Mucosa of descending colon (tissue), 3 donors: ENCODE results near the gene THPO. TPM values are rescaled to one million over a fixed set of nuclear protein-coding genes. Genes with fewer than 3 reads are reported as not detected.
A peak's percentile ranks its signal among the peaks of the same experiment; 100 is the strongest.

Source experiments
- ATAC-seq: fragments of 200-7000 bp; cut with Tn5 transposase; one replicate; pipeline ENCODE4 v1.9.1; 2020; ENCODE audit warnings: mild to moderate bottlenecking, moderate library complexity
- DNase-seq, 3 donors: peaks; one replicate each; pipeline ENCODE4 v3.0.0-alpha.2; 2020
- H3K36me3 ChIP-seq: fragments of 200-600 bp; one replicate; pipeline ENCODE4 v1.8.0; 2021; ENCODE audit warnings: low read depth, mild to moderate bottlenecking
- H3K4me1 ChIP-seq: fragments of 200-600 bp; one replicate; pipeline ENCODE4 v1.8.0; 2021; ENCODE audit warnings: low read depth, mild to moderate bottlenecking
- H3K4me3 ChIP-seq: fragments of 200-600 bp; one replicate; pipeline ENCODE4 v1.8.0; 2021; ENCODE audit warnings: mild to moderate bottlenecking
- H3K9me3 ChIP-seq: fragments of 200-600 bp; one replicate; pipeline ENCODE4 v1.8.0; 2021; ENCODE audit warnings: mild to moderate bottlenecking
- intact Hi-C, 2 donors: fragments of 100-400 bp; cut with DNase I in 1 of 2; cut with micrococcal nuclease in 1 of 2; formaldehyde crosslinking; loops; one replicate each; pipeline versions ENCODE4 v1.11.0 to v1.11.1; 2022; cut with DNase I, micrococcal nuclease
- long read RNA-seq, 2 donors: library from polyadenylated mRNA; unstranded; transcript quantifications; one replicate each; pipeline ENCODE4 v2.0.0, GENCODE V29; 2019 to 2021
- total RNA-seq, 3 donors: library from RNA; stranded (reverse); fragmentation: NEBNext Ultra II Directional in 2 of 3; extraction: Animal tissue kit (Norgen Biotek cat#: 25700) in 2 of 3; gene quantifications; one replicate each; pipeline versions ENCODE4 v1.2.1 to v1.2.4, GENCODE V29; 2021 to 2023
- TF ChIP-seq, protein P1 (sequence below): fragments of 200-600 bp; IDR thresholded peaks from one replicate; pipeline ENCODE4 v1.8.0; 2022; ENCODE audit warnings: antibody characterized with exemption, mild to moderate bottlenecking
- donor health status: DM: no; HTN: no; CAD: no; lungs with moderate emphysema.
- donor health status: DM: no; HTN: no; CAD: no.
- donor health status: DM: no; HTN: yes; CAD: no.

The THPO gene
- under 1 TPM in 2 of 3 donors, not detected in 1; 0.14 to 0.63 TPM for total RNA-seq
- long read RNA-seq, donor 1: 0 reads
- long read RNA-seq, donor 2: 0 reads

DNA sequence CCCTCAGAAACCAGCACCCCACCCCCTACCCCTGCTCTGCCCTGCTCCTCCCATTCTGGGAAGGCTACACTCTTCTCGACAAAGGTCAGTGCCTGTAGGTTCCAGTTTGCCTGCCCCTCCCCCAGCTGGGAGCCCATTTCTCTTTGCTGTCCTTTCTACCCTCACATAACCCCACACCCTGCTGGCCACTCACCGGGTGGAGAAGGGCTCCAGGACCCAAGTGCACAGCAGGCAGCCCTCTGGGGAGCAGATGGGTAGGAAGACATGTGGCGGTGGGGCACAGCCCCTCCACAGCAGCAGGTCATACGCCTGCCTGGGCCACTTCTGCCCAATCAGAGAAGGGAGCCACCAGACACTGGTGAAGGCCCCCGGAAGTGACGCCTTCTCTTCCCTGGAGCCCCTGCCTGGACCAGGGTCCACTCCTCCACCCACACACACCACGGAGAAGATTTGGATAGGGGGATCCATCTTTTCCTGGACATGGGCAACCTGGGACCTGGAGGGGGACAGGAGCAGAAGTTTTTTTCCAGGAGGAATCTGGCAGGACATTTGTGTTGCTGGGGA, at the start of gene THPO:
Gene THPO (minus strand): TSS at position 326 of the 564 bp plus-strand sequence. CDS start 1,948 bp downstream, outside the sequence.
- Histone ChIP-seq H3K4me3 (no peak within 1 kb of the TSS), H3K9me3 (no peaks in the 10 kb centered on the region), H3K36me3 (no peaks in the 10 kb centered on the region), H3K4me1 (peaks cover 4% of the 10 kb centered on the region)
- intact Hi-C loops: no loop called here
- TF ChIP-seq, protein P1, sequence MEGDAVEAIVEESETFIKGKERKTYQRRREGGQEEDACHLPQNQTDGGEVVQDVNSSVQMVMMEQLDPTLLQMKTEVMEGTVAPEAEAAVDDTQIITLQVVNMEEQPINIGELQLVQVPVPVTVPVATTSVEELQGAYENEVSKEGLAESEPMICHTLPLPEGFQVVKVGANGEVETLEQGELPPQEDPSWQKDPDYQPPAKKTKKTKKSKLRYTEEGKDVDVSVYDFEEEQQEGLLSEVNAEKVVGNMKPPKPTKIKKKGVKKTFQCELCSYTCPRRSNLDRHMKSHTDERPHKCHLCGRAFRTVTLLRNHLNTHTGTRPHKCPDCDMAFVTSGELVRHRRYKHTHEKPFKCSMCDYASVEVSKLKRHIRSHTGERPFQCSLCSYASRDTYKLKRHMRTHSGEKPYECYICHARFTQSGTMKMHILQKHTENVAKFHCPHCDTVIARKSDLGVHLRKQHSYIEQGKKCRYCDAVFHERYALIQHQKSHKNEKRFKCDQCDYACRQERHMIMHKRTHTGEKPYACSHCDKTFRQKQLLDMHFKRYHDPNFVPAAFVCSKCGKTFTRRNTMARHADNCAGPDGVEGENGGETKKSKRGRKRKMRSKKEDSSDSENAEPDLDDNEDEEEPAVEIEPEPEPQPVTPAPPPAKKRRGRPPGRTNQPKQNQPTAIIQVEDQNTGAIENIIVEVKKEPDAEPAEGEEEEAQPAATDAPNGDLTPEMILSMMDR: no peak
- ATAC-seq (no peak), DNase-seq (no peak)

- ATAC-seq: no peak
Measured at GRCh38 chr3:184426691-184427141, 48.7 kb upstream of the THPO start.

GRCh38 chr3:184423561-184423960, 45.6 kb upstream of the THPO start:
- ATAC-seq: no peak
- Histone ChIP-seq H3K4me1 (no peaks in the 10 kb centered on the region), H3K9me3 (no peaks in the 10 kb centered on the region), H3K4me3 (no peak overlapping the region), H3K36me3 (no peaks in the 10 kb centered on the region)
- TF ChIP-seq, protein P1: no peak
- intact Hi-C loops: no loop called here
- DNase-seq: no peak

More at GRCh38 chr3:184426691-184427141, 48.7 kb upstream of the THPO start:
- TF ChIP-seq, protein P1: no peak
- intact Hi-C loops: no loop called here
- no peaks in the 10 kb centered on the region for H3K36me3 ChIP-seq
- DNase-seq: no peak
- H3K4me3 ChIP-seq: no peak overlapping the region
- H3K4me1 ChIP-seq: no peaks in the 10 kb centered on the region
- no peaks in the 10 kb centered on the region for H3K9me3 ChIP-seq

DNA sequence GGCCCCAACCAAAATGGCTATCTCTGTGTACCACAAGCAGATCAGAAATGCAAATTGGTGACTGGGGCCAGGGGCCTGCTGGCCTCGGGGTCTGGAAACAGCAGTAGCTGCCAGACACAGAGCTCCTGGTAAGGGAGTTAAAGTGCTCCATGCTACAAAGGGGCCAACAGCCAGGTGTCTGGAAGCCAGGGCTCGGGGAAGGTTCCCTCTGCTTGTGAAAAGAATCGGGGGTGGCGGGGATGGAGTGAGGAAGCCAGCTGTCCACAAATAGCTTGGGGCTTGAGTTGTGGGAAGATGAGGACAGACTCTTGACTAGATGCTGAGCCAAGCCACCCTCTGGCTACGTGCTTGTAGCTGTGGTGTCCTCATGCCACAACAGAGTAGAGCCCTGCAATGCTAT, 41.2 kb upstream of the THPO start:
- Histone ChIP-seq H3K9me3 (no peaks in the 10 kb centered on the region), H3K36me3 (no peaks in the 10 kb centered on the region), H3K4me1 (no peaks in the 10 kb centered on the region), H3K4me3 (no peak overlapping the region)
- DNase-seq (no peak), ATAC-seq (no peak)
- intact Hi-C loops: loop anchor here in 1 of 2 donors (5.0 kb wide), 1 partner anchor 123 kb away; no protein-coding TSS in a partner anchor
- TF ChIP-seq, protein P1: no peak

- Histone ChIP-seq H3K36me3 (no peaks in the 10 kb centered on the region), H3K4me1 (no peaks in the 10 kb centered on the region), H3K4me3 (no peak overlapping the region), H3K9me3 (no peaks in the 10 kb centered on the region)
- intact Hi-C loops: loop anchor here in 1 of 2 donors (5.0 kb wide), 1 partner anchor 125 kb away; no protein-coding TSS in a partner anchor
- TF ChIP-seq, protein P1: peak; percentile 81
- ATAC-seq: peak; percentile 95
- DNase-seq: peak; percentile 64 to 82 (median 81)
Measured at GRCh38 chr3:184417619-184418327, 39.8 kb upstream of the THPO start.
